K562 (cell line): ENCODE results near the gene TSEN54. TPM values are rescaled to one million over a fixed set of nuclear protein-coding genes. Genes with fewer than 3 reads are reported as not detected.

ENCODE experiments used
- AFF1 ChIP-seq, 2 experiments: fragments of 450-650 bp; IDR thresholded peaks; 2 replicates each; pipeline ENCODE4 v1.6.1; 2018; ENCODE audit warnings: mild to moderate bottlenecking in 2 of 2, low read depth in 1 of 2; ENCODE audit not compliant: partially characterized antibody in 2 of 2
- BACH1 ChIP-seq: fragments of 200-800 bp; sonication (Bioruptor generic); IDR thresholded peaks from 2 replicates; pipeline ENCODE4 v1.6.1; 2016; ENCODE audit warnings: missing genetic modification characterization, missing compliant biosample characterization
- CC2D1A ChIP-seq: fragments of 450-650 bp; IDR thresholded peaks from 2 replicates; pipeline ENCODE4 v1.6.1; 2017; ENCODE audit warnings: mild to moderate bottlenecking
- RB1 ChIP-seq: fragments of 450-650 bp; IDR thresholded peaks from 2 replicates; pipeline ENCODE4 v1.6.1; 2017; ENCODE audit warnings: low read depth, mild to moderate bottlenecking
- ZNF780A ChIP-seq: fragments of 250-450 bp; sonication (Bioruptor Pico); IDR thresholded peaks from 2 replicates; pipeline ENCODE4 v1.5.0; 2021; ENCODE audit warnings: mild to moderate bottlenecking
- polyA plus RNA-seq, 8 experiments: library from polyadenylated mRNA; depleted of rRNA in 4 of 8; stranded (reverse) in 5 of 8; unstranded in 3 of 8; fragments of >200 nt; fragmentation: Nextera tagmentation in 2 of 8; fragmentation: Illumina TruSeq in 1 of 8; extraction: Ambion mirVana in 2 of 8; extraction: Trizol in 1 of 8; gene quantifications; 2 replicates each; pipeline versions ENCODE4 v1.2.1 to v1.2.3, GENCODE V29; 2011 to 2014; ENCODE audit warnings: inconsistent platforms in 1 of 8, missing spikeins in 1 of 8
- total RNA-seq, 7 experiments: library from RNA; depleted of rRNA in 6 of 7; stranded (reverse); fragments of >200 nt in 6 of 7; fragmentation: Illumina TruSeq in 2 of 7; extraction: Trizol in 2 of 7; gene quantifications; 2 replicates each; pipeline versions ENCODE4 v1.2.1 to v1.2.3, GENCODE V29; 2011 to 2021; ENCODE audit warnings: low replicate concordance in 1 of 7
- TF ChIP-seq, protein P1 (sequence below): fragments of 450-650 bp; IDR thresholded peaks from 2 replicates; pipeline ENCODE4 v1.7.0; 2016; ENCODE audit warnings: borderline replicate concordance

Gene TSEN54
- total and polyA plus RNA-seq, 9 of the 15 experiments (the other 6 are each of a cell fraction or from before 2014, with no cell fraction given) = 5.9 to 64.3 (median 48.9) TPM

- TF ChIP-seq AFF1 (IDR thresholded peaks at IDR 0.05; ENCODE audit: low read depth in 1 of 2, partially characterized antibody in 2 of 2) (no peak), RB1 (no peak), CC2D1A (no peak), ZNF780A (no peak), BACH1 (no peak)
- TF ChIP-seq, protein P1, sequence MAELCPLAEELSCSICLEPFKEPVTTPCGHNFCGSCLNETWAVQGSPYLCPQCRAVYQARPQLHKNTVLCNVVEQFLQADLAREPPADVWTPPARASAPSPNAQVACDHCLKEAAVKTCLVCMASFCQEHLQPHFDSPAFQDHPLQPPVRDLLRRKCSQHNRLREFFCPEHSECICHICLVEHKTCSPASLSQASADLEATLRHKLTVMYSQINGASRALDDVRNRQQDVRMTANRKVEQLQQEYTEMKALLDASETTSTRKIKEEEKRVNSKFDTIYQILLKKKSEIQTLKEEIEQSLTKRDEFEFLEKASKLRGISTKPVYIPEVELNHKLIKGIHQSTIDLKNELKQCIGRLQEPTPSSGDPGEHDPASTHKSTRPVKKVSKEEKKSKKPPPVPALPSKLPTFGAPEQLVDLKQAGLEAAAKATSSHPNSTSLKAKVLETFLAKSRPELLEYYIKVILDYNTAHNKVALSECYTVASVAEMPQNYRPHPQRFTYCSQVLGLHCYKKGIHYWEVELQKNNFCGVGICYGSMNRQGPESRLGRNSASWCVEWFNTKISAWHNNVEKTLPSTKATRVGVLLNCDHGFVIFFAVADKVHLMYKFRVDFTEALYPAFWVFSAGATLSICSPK = no peak
Measured at GRCh38 chr17:75565618-75566017, 49.3 kb downstream of the TSEN54 start (continued).
